Activated CD4-positive, alpha-beta memory T cell treated with anti-CD3 and anti-CD28 coated beads for 36 hours (primary cell): ENCODE results near the gene KLHL12. TPM values are rescaled to one million over a fixed set of nuclear protein-coding genes. Genes with fewer than 3 reads are reported as not detected.
A peak's percentile ranks its signal among the peaks of the same experiment; 100 is the strongest.

Experiments used
- CTCF ChIA-PET: fragments of 350-600 bp; sonication (Branson Sonifier 250); formaldehyde crosslinking; loops from one replicate; lab custom pipeline; 2021; ENCODE audit warnings: antibody characterized with exemption, inconsistent platforms; lab: Charles Lee
- POLR2A ChIA-PET: fragments of 350-600 bp; sonication (Branson Sonifier 250); formaldehyde crosslinking; loops from one replicate; lab custom pipeline; 2021; ENCODE audit warnings: antibody characterized with exemption; lab: Charles Lee
- DNase-seq: peaks from one replicate; pipeline ENCODE4 v3.0.0-alpha.2; 2020
- H3K27ac Mint-ChIP-seq: one replicate; pipeline ENCODE4 v1.8.0; 2021; ENCODE audit warnings: mixed read lengths
- H3K27me3 Mint-ChIP-seq: one replicate; pipeline ENCODE4 v1.8.0; 2021; ENCODE audit warnings: mixed read lengths
- H3K36me3 Mint-ChIP-seq: one replicate; pipeline ENCODE4 v1.8.0; 2021; ENCODE audit warnings: mixed read lengths
- H3K4me1 Mint-ChIP-seq: one replicate; pipeline ENCODE4 v1.8.0; 2021; ENCODE audit warnings: low read depth, mixed read lengths
- H3K4me3 Mint-ChIP-seq: one replicate; pipeline ENCODE4 v1.8.0; 2021; ENCODE audit warnings: mild to moderate bottlenecking, mixed read lengths
- H3K9me3 Mint-ChIP-seq: one replicate; pipeline ENCODE4 v1.8.0; 2021; ENCODE audit warnings: mixed read lengths
- intact Hi-C: fragments of 100-400 bp; cut with micrococcal nuclease; formaldehyde crosslinking; loops from one replicate; pipeline ENCODE4 v1.15.1; 2023
- total RNA-seq, 2 experiments: library from RNA; stranded (reverse); gene quantifications; one replicate each; pipeline ENCODE4 v1.2.3, GENCODE V29; 2021

KLHL12 gene
- total RNA-seq: 10 to 100 TPM; 35.5 to 38.3 TPM

- ChIA-PET CTCF (interaction anchor here (0.5 to 1.2 kb wide), 7 partner anchors 20 to 1193 kb away, joined by 3 to 7 read pairs (median 3); partner anchors contain the start of gene TMEM183A), POLR2A (interaction anchor here (0.6 to 1.3 kb wide), 7 partner anchors 11 to 80 kb away, joined by 3 to 8 read pairs (median 4); partner anchors contain the start of genes RABIF and TMEM183A)
- intact Hi-C loops: loop anchor here (1.0 to 2.0 kb wide), 5 partner anchors 32 to 116 kb away; partner anchors contain the start of genes ADIPOR1, PCAT6 and RABIF
- peak within 1 kb of the TSS; percentile 92 for H3K4me3 Mint-ChIP-seq
- no peaks in the 10 kb centered on the region for H3K9me3 Mint-ChIP-seq
- H3K36me3 Mint-ChIP-seq: peaks cover 8% of the 10 kb centered on the region
- peak; percentile 97 for DNase-seq
- no peaks in the 10 kb centered on the region for H3K27me3 Mint-ChIP-seq
- H3K4me1 Mint-ChIP-seq: peaks cover 26% of the 10 kb centered on the region
- peak within 1 kb of the TSS; percentile 90 for H3K27ac Mint-ChIP-seq
Measured at GRCh38 chr1:202926581-202927491, at the start of gene KLHL12. TSS of gene KLHL12 (minus strand) at chr1:202927234. CDS start at chr1:202925162, 2,072 bp downstream.

- peaks cover 16% of the 10 kb centered on the region for H3K27me3 Mint-ChIP-seq
- POLR2A ChIA-PET: no interaction called here
- CTCF ChIA-PET: no interaction called here
- H3K27ac Mint-ChIP-seq: no peak overlapping the region
- no peaks in the 10 kb centered on the region for H3K4me1 Mint-ChIP-seq
- H3K9me3 Mint-ChIP-seq: no peaks in the 10 kb centered on the region
- H3K36me3 Mint-ChIP-seq: no peaks in the 10 kb centered on the region
- intact Hi-C loops: no loop called here
- no peak overlapping the region for H3K4me3 Mint-ChIP-seq
- DNase-seq: no peak
Measured at GRCh38 chr1:202976633-202977032, 49.6 kb upstream of the KLHL12 start.

- CTCF ChIA-PET: no interaction called here
- no peaks in the 10 kb centered on the region for H3K36me3 Mint-ChIP-seq
Measured at GRCh38 chr1:202974856-202975255, 47.8 kb upstream of the KLHL12 start.

GRCh38 chr1:202972046-202972445 lies 45.0 kb upstream of the KLHL12 start:
- POLR2A ChIA-PET: no interaction called here
- intact Hi-C loops: no loop called here

More at GRCh38 chr1:202974856-202975255, 47.8 kb upstream of the KLHL12 start:
- intact Hi-C loops: no loop called here
- Mint-ChIP-seq H3K27me3 (peaks cover 15% of the 10 kb centered on the region), H3K27ac (no peak overlapping the region), H3K4me3 (no peak overlapping the region), H3K9me3 (no peaks in the 10 kb centered on the region), H3K4me1 (no peaks in the 10 kb centered on the region)
- DNase-seq: no peak
- POLR2A ChIA-PET: no interaction called here

GRCh38 chr1:202968895-202969295 lies 41.9 kb upstream of the KLHL12 start:
- intact Hi-C loops: loop anchor here (1.0 to 5.0 kb wide), 6 partner anchors 10 to 82 kb away; partner anchors contain the start of genes KLHL12, RABIF and TMEM183A
- POLR2A ChIA-PET: interaction anchor here (1.3 kb wide), 1 partner anchor 38 kb away, joined by 6 read pairs; the partner anchor contains the start of gene TMEM183A
- H3K27ac Mint-ChIP-seq: peak overlapping the region; percentile 60
- peak; percentile 36 for DNase-seq
- H3K4me1 Mint-ChIP-seq: peaks cover 28% of the 10 kb centered on the region
- CTCF ChIA-PET: interaction anchor here (0.9 to 1.4 kb wide), 5 partner anchors 28 to 535 kb away, joined by 3 to 10 read pairs (median 4); partner anchors contain the start of gene TMEM183A
- H3K9me3 Mint-ChIP-seq: no peaks in the 10 kb centered on the region
- H3K36me3 Mint-ChIP-seq: peaks cover 4% of the 10 kb centered on the region
- no peak overlapping the region for H3K4me3 Mint-ChIP-seq
- no peaks in the 10 kb centered on the region for H3K27me3 Mint-ChIP-seq

More at GRCh38 chr1:202972046-202972445, 45.0 kb upstream of the KLHL12 start:
- no peak overlapping the region for H3K4me3 Mint-ChIP-seq
- H3K27me3 Mint-ChIP-seq: no peaks in the 10 kb centered on the region
- CTCF ChIA-PET: interaction anchor here (1.3 kb wide), 1 partner anchor 27 kb away, joined by 6 read pairs; no protein-coding TSS in a partner anchor
- H3K27ac Mint-ChIP-seq: no peak overlapping the region
- no peaks in the 10 kb centered on the region for H3K36me3 Mint-ChIP-seq
- peaks cover 17% of the 10 kb centered on the region for H3K4me1 Mint-ChIP-seq
- DNase-seq: no peak
- no peaks in the 10 kb centered on the region for H3K9me3 Mint-ChIP-seq

GRCh38 chr1:202968351-202968750 lies 41.3 kb upstream of the KLHL12 start:
- intact Hi-C loops: loop anchor here (1.0 to 5.0 kb wide), 5 partner anchors 14 to 81 kb away; partner anchors contain the start of genes KLHL12, RABIF and TMEM183A

GRCh38 chr1:202967684-202968281 lies 40.7 kb upstream of the KLHL12 start:
- peak; percentile 43 for DNase-seq
- peaks cover 4% of the 10 kb centered on the region for H3K36me3 Mint-ChIP-seq
- H3K4me3 Mint-ChIP-seq: peak overlapping the region; percentile 88
- POLR2A ChIA-PET: interaction anchor here (0.7 to 1.3 kb wide), 3 partner anchors 40 to 80 kb away, joined by 3 to 6 read pairs (median 3); partner anchors contain the start of genes KLHL12 and TMEM183A
- H3K27ac Mint-ChIP-seq: peak overlapping the region; percentile 85
- CTCF ChIA-PET: interaction anchor here (0.5 to 1.4 kb wide), 10 partner anchors 10 to 536 kb away, joined by 3 to 10 read pairs (median 3); partner anchors contain the start of gene TMEM183A
- H3K4me1 Mint-ChIP-seq: peaks cover 28% of the 10 kb centered on the region
- H3K9me3 Mint-ChIP-seq: no peaks in the 10 kb centered on the region
- intact Hi-C loops: loop anchor here (1.0 to 5.0 kb wide), 6 partner anchors 13 to 80 kb away; partner anchors contain the start of genes KLHL12, PPFIA4, RABIF and TMEM183A
- no peaks in the 10 kb centered on the region for H3K27me3 Mint-ChIP-seq

More at GRCh38 chr1:202968351-202968750, 41.3 kb upstream of the KLHL12 start:
- ChIA-PET CTCF (interaction anchor here (0.5 to 1.4 kb wide), 10 partner anchors 9 to 536 kb away, joined by 3 to 10 read pairs (median 3); partner anchors contain the start of gene TMEM183A), POLR2A (interaction anchor here (0.7 to 1.3 kb wide), 3 partner anchors 39 to 79 kb away, joined by 3 to 6 read pairs (median 3); partner anchors contain the start of genes KLHL12 and TMEM183A)
- H3K36me3 Mint-ChIP-seq: peaks cover 4% of the 10 kb centered on the region
- H3K4me1 Mint-ChIP-seq: peaks cover 28% of the 10 kb centered on the region
- H3K27me3 Mint-ChIP-seq: no peaks in the 10 kb centered on the region
- no peak for DNase-seq
- H3K27ac Mint-ChIP-seq: no peak overlapping the region
- H3K9me3 Mint-ChIP-seq: no peaks in the 10 kb centered on the region
- H3K4me3 Mint-ChIP-seq: no peak overlapping the region

GRCh38 chr1:202966006-202966898 lies 39.2 kb upstream of the KLHL12 start:
- peak overlapping the region; percentile 62 for H3K27ac Mint-ChIP-seq
- H3K36me3 Mint-ChIP-seq: peaks cover 4% of the 10 kb centered on the region
- H3K27me3 Mint-ChIP-seq: no peaks in the 10 kb centered on the region
- H3K4me1 Mint-ChIP-seq: peaks cover 28% of the 10 kb centered on the region
- DNase-seq: no peak
- no peaks in the 10 kb centered on the region for H3K9me3 Mint-ChIP-seq
- ChIA-PET CTCF (interaction anchor here (1.0 kb wide), 1 partner anchor 73 kb away, joined by 3 read pairs; no protein-coding TSS in a partner anchor), POLR2A (no interaction called here)
- intact Hi-C loops: loop anchor here (5.0 kb wide), 1 partner anchor 79 kb away; the partner anchor contains the start of gene RABIF
- peak overlapping the region; percentile 76 for H3K4me3 Mint-ChIP-seq

- Mint-ChIP-seq H3K27ac (no peak overlapping the region), H3K36me3 (peaks cover 4% of the 10 kb centered on the region), H3K9me3 (no peaks in the 10 kb centered on the region), H3K4me1 (peaks cover 28% of the 10 kb centered on the region), H3K4me3 (no peak overlapping the region), H3K27me3 (no peaks in the 10 kb centered on the region)
- DNase-seq: no peak
- ChIA-PET CTCF (no interaction called here), POLR2A (no interaction called here)
- intact Hi-C loops: loop anchor here (5.0 kb wide), 1 partner anchor 78 kb away; the partner anchor contains the start of gene RABIF
Measured at GRCh38 chr1:202965422-202965821, 38.4 kb upstream of the KLHL12 start.

- no peaks in the 10 kb centered on the region for H3K27me3 Mint-ChIP-seq
- POLR2A ChIA-PET: no interaction called here
- peak overlapping the region; percentile 15 for H3K27ac Mint-ChIP-seq
- peaks cover 28% of the 10 kb centered on the region for H3K4me1 Mint-ChIP-seq
- H3K9me3 Mint-ChIP-seq: no peaks in the 10 kb centered on the region
- CTCF ChIA-PET: no interaction called here
- no peak overlapping the region for H3K4me3 Mint-ChIP-seq
- peaks cover 4% of the 10 kb centered on the region for H3K36me3 Mint-ChIP-seq
- intact Hi-C loops: loop anchor here (5.0 kb wide), 1 partner anchor 78 kb away; the partner anchor contains the start of gene RABIF
- DNase-seq: no peak
Measured at GRCh38 chr1:202964791-202965410, 37.9 kb upstream of the KLHL12 start.
